ENCODE measurements around the gene PCK1.

The PCK1 gene

GRCh38 chr20:57559658-57560553, 1.0 kb upstream of the PCK1 start:
- Histone ChIP-seq H3K4me3 (ENCODE audit: low read length in 2 of 2) (peak overlapping the region; percentile 46 to 52), H3K4me1 (ENCODE audit: control insufficient read depth in 2 of 2, insufficient read depth in 2 of 2, low read length in 2 of 2) (peaks cover 26 to 56% of the 10 kb centered on the region in 2 donors), H3K27ac (ENCODE audit: low read depth in 2 of 2, low read length in 2 of 2) (peak overlapping the region; percentile 93 to 95), H3K9me3 (ENCODE audit: control insufficient read depth in 2 of 2, low read length in 2 of 2) (no peaks in the 10 kb centered on the region), H3K36me3 (ENCODE audit: control insufficient read depth in 2 of 2, insufficient read depth in 2 of 2, low read length in 2 of 2) (peaks cover 30% of the 10 kb centered on the region in 2 donors), H3K9ac (ENCODE audit: low read depth in 1 of 2, low read length in 2 of 2) (peak overlapping the region in 1 of 2 donors; percentile 48), H3K27me3 (ENCODE audit: control insufficient read depth in 2 of 2, insufficient read depth in 2 of 2, low read length in 2 of 2) (peaks cover 0 to 4% of the 10 kb centered on the region in 2 donors)

- Histone ChIP-seq H3K4me3 (ENCODE audit: low read length in 2 of 2) (peak overlapping the region; percentile 77 to 81), H3K9ac (ENCODE audit: low read depth in 1 of 2, low read length in 2 of 2) (peak overlapping the region; percentile 54 to 85), H3K36me3 (ENCODE audit: control insufficient read depth in 2 of 2, insufficient read depth in 2 of 2, low read length in 2 of 2) (peaks cover 36 to 43% of the 10 kb centered on the region in 2 donors), H3K4me1 (ENCODE audit: control insufficient read depth in 2 of 2, insufficient read depth in 2 of 2, low read length in 2 of 2) (peaks cover 28 to 70% of the 10 kb centered on the region in 2 donors), H3K27ac (ENCODE audit: low read depth in 2 of 2, low read length in 2 of 2) (peak overlapping the region; percentile 93 to 95), H3K27me3 (ENCODE audit: control insufficient read depth in 2 of 2, insufficient read depth in 2 of 2, low read length in 2 of 2) (peaks cover 0 to 4% of the 10 kb centered on the region in 2 donors), H3K9me3 (ENCODE audit: control insufficient read depth in 2 of 2, low read length in 2 of 2) (no peaks in the 10 kb centered on the region)
Measured at GRCh38 chr20:57561356-57562279, 708 bp downstream of the PCK1 start.

- H3K4me3 ChIP-seq (ENCODE audit: low read length in 2 of 2): peak overlapping the region; percentile 77 to 81
- H3K27ac ChIP-seq (ENCODE audit: low read depth in 2 of 2, low read length in 2 of 2): peak overlapping the region; percentile 93 to 95
- no peaks in the 10 kb centered on the region for H3K9me3 ChIP-seq (ENCODE audit: control insufficient read depth in 2 of 2, low read length in 2 of 2)
- H3K9ac ChIP-seq (ENCODE audit: low read depth in 1 of 2, low read length in 2 of 2): peak overlapping the region; percentile 41 to 85
- no peaks in the 10 kb centered on the region for H3K27me3 ChIP-seq (ENCODE audit: control insufficient read depth in 2 of 2, insufficient read depth in 2 of 2, low read length in 2 of 2)
- H3K4me1 ChIP-seq (ENCODE audit: control insufficient read depth in 2 of 2, insufficient read depth in 2 of 2, low read length in 2 of 2): peaks cover 36 to 80% of the 10 kb centered on the region in 2 donors
- peaks cover 36 to 43% of the 10 kb centered on the region in 2 donors for H3K36me3 ChIP-seq (ENCODE audit: control insufficient read depth in 2 of 2, insufficient read depth in 2 of 2, low read length in 2 of 2)
Measured at GRCh38 chr20:57562541-57563465, 1.9 kb downstream of the PCK1 start.

GRCh38 chr20:57563522-57563921, 2.6 kb downstream of the PCK1 start:
- no peaks in the 10 kb centered on the region for H3K27me3 ChIP-seq (ENCODE audit: control insufficient read depth in 2 of 2, insufficient read depth in 2 of 2, low read length in 2 of 2)
- H3K36me3 ChIP-seq (ENCODE audit: control insufficient read depth in 2 of 2, insufficient read depth in 2 of 2, low read length in 2 of 2): peaks cover 36 to 43% of the 10 kb centered on the region in 2 donors
- no peaks in the 10 kb centered on the region for H3K9me3 ChIP-seq (ENCODE audit: control insufficient read depth in 2 of 2, low read length in 2 of 2)
- H3K27ac ChIP-seq (ENCODE audit: low read depth in 2 of 2, low read length in 2 of 2): peak overlapping the region; percentile 93 to 95
- H3K4me1 ChIP-seq (ENCODE audit: control insufficient read depth in 2 of 2, insufficient read depth in 2 of 2, low read length in 2 of 2): peaks cover 41 to 80% of the 10 kb centered on the region in 2 donors
- H3K4me3 ChIP-seq (ENCODE audit: low read length in 2 of 2): peak overlapping the region; percentile 77 to 81
- H3K9ac ChIP-seq (ENCODE audit: low read depth in 1 of 2, low read length in 2 of 2): peak overlapping the region in 1 of 2 donors; percentile 41

GRCh38 chr20:57564180-57564802, 3.4 kb downstream of the PCK1 start:
- Histone ChIP-seq H3K27ac (ENCODE audit: low read depth in 2 of 2, low read length in 2 of 2) (peak overlapping the region; percentile 56 to 93), H3K9ac (ENCODE audit: low read depth in 1 of 2, low read length in 2 of 2) (no peak overlapping the region), H3K36me3 (ENCODE audit: control insufficient read depth in 2 of 2, insufficient read depth in 2 of 2, low read length in 2 of 2) (peaks cover 36 to 43% of the 10 kb centered on the region in 2 donors), H3K9me3 (ENCODE audit: control insufficient read depth in 2 of 2, low read length in 2 of 2) (no peaks in the 10 kb centered on the region), H3K4me1 (ENCODE audit: control insufficient read depth in 2 of 2, insufficient read depth in 2 of 2, low read length in 2 of 2) (peaks cover 38 to 80% of the 10 kb centered on the region in 2 donors), H3K27me3 (ENCODE audit: control insufficient read depth in 2 of 2, insufficient read depth in 2 of 2, low read length in 2 of 2) (no peaks in the 10 kb centered on the region), H3K4me3 (ENCODE audit: low read length in 2 of 2) (peak overlapping the region; percentile 39 to 77)

GRCh38 chr20:57564951-57565642, 4.2 kb downstream of the PCK1 start:
- Histone ChIP-seq H3K9me3 (ENCODE audit: control insufficient read depth in 2 of 2, low read length in 2 of 2) (no peaks in the 10 kb centered on the region), H3K4me3 (ENCODE audit: low read length in 2 of 2) (peak overlapping the region; percentile 34 to 77), H3K9ac (ENCODE audit: low read depth in 1 of 2, low read length in 2 of 2) (peak overlapping the region in 1 of 2 donors; percentile 23), H3K4me1 (ENCODE audit: control insufficient read depth in 2 of 2, insufficient read depth in 2 of 2, low read length in 2 of 2) (peaks cover 34 to 77% of the 10 kb centered on the region in 2 donors), H3K27ac (ENCODE audit: low read depth in 2 of 2, low read length in 2 of 2) (peak overlapping the region; percentile 56 to 93), H3K36me3 (ENCODE audit: control insufficient read depth in 2 of 2, insufficient read depth in 2 of 2, low read length in 2 of 2) (peaks cover 36 to 43% of the 10 kb centered on the region in 2 donors), H3K27me3 (ENCODE audit: control insufficient read depth in 2 of 2, insufficient read depth in 2 of 2, low read length in 2 of 2) (no peaks in the 10 kb centered on the region)

GRCh38 chr20:57566399-57566798, 5.5 kb downstream of the PCK1 start:
- peak overlapping the region; percentile 68 to 75 for H3K27ac ChIP-seq (ENCODE audit: low read depth in 2 of 2, low read length in 2 of 2)
- H3K4me3 ChIP-seq (ENCODE audit: low read length in 2 of 2): peak overlapping the region in 1 of 2 donors; percentile 17
- H3K9me3 ChIP-seq (ENCODE audit: control insufficient read depth in 2 of 2, low read length in 2 of 2): no peaks in the 10 kb centered on the region
- peaks cover 36 to 43% of the 10 kb centered on the region in 2 donors for H3K36me3 ChIP-seq (ENCODE audit: control insufficient read depth in 2 of 2, insufficient read depth in 2 of 2, low read length in 2 of 2)
- no peak overlapping the region for H3K9ac ChIP-seq (ENCODE audit: low read depth in 1 of 2, low read length in 2 of 2)
- H3K27me3 ChIP-seq (ENCODE audit: control insufficient read depth in 2 of 2, insufficient read depth in 2 of 2, low read length in 2 of 2): no peaks in the 10 kb centered on the region
- peaks cover 39 to 84% of the 10 kb centered on the region in 2 donors for H3K4me1 ChIP-seq (ENCODE audit: control insufficient read depth in 2 of 2, insufficient read depth in 2 of 2, low read length in 2 of 2)

- no peaks in the 10 kb centered on the region for H3K27me3 ChIP-seq (ENCODE audit: control insufficient read depth in 2 of 2, insufficient read depth in 2 of 2, low read length in 2 of 2)
- peak overlapping the region in 1 of 2 donors; percentile 21 for H3K9ac ChIP-seq (ENCODE audit: low read depth in 1 of 2, low read length in 2 of 2)
- H3K27ac ChIP-seq (ENCODE audit: low read depth in 2 of 2, low read length in 2 of 2): peak overlapping the region; percentile 68 to 75
- H3K4me3 ChIP-seq (ENCODE audit: low read length in 2 of 2): peak overlapping the region in 1 of 2 donors; percentile 17
- H3K4me1 ChIP-seq (ENCODE audit: control insufficient read depth in 2 of 2, insufficient read depth in 2 of 2, low read length in 2 of 2): peaks cover 41 to 88% of the 10 kb centered on the region in 2 donors
- no peaks in the 10 kb centered on the region for H3K9me3 ChIP-seq (ENCODE audit: control insufficient read depth in 2 of 2, low read length in 2 of 2)
- peaks cover 35 to 41% of the 10 kb centered on the region in 2 donors for H3K36me3 ChIP-seq (ENCODE audit: control insufficient read depth in 2 of 2, insufficient read depth in 2 of 2, low read length in 2 of 2)
Measured at GRCh38 chr20:57566803-57567459, 6.0 kb downstream of the PCK1 start.

Data from mucosa of rectum (tissue), 2 donors.